ENCODE measurements around the gene CDCP2.

DNA sequence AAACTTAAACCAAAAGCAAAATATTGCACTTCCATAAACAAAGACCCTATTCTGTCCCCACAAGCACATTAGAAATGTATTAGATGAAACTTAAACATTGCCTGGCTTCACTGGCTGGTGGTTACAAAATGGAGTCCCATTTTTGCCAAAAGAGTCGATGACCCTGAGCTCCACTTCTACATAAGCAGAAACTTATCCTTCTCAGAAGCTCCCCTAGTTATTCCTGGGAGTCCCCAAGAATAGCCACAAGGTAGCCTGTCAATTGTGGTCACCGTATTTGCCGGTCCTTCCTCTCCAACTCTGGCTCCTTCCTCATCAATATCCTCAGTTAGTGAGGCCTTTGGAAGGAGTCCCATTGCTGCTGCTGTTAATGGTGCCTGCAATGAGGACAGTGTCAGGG lies 37.3 kb downstream of the CDCP2 start:
- TF ChIP-seq, protein P1, sequence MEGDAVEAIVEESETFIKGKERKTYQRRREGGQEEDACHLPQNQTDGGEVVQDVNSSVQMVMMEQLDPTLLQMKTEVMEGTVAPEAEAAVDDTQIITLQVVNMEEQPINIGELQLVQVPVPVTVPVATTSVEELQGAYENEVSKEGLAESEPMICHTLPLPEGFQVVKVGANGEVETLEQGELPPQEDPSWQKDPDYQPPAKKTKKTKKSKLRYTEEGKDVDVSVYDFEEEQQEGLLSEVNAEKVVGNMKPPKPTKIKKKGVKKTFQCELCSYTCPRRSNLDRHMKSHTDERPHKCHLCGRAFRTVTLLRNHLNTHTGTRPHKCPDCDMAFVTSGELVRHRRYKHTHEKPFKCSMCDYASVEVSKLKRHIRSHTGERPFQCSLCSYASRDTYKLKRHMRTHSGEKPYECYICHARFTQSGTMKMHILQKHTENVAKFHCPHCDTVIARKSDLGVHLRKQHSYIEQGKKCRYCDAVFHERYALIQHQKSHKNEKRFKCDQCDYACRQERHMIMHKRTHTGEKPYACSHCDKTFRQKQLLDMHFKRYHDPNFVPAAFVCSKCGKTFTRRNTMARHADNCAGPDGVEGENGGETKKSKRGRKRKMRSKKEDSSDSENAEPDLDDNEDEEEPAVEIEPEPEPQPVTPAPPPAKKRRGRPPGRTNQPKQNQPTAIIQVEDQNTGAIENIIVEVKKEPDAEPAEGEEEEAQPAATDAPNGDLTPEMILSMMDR (conservative IDR thresholded peaks at IDR 0.05) = no peak
- TF ChIP-seq EZH2 (IDR thresholded peaks at IDR 0.05; ENCODE audit: low read depth) = no peak

Measured in PC-9 (cell line).